NCI-H1417 (cell line): ENCODE results near the gene ICA1L.

Experiments used
- DNase-seq, 3 experiments: peaks; one replicate each; lab custom pipeline; 2025; lab: John Stamatoyannopoulos, UW

ICA1L gene

DNA sequence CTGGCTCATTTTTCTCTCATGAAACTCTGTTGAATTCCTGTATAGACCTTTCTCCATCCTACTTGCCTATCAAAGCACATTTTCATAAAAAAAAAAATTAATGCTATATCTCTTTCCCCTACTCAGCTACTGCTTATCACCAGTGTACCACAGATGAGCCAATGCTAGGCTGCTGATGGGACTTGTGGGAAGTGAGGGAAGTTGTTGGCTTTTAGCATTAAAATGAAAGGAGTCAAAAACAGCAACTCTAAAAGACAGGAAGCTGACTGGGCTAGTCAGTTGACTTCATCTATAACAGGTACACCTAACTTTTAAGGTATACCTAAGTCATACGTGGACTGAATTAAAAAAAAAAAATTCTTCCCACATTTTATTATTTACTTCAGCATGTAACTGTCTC is 134.7 kb downstream of the ICA1L start:
- no peak for DNase-seq

- no peak for DNase-seq
These were observed 145.5 kb downstream of the ICA1L start for GRCh38 chr2:202726070-202726469.

- DNase-seq, result no peak
These were observed 147.8 kb downstream of the ICA1L start for GRCh38 chr2:202723746-202724145.
